ENCODE data around the gene PPP1R17.

PPP1R17 gene

GRCh38 chr7:31699050-31699449 lies 12.0 kb downstream of the PPP1R17 start:
- no peak overlapping the region for H3K27ac ChIP-seq
- no peak for TF ChIP-seq CTCF (conservative IDR thresholded peaks at IDR 0.05)

DNA sequence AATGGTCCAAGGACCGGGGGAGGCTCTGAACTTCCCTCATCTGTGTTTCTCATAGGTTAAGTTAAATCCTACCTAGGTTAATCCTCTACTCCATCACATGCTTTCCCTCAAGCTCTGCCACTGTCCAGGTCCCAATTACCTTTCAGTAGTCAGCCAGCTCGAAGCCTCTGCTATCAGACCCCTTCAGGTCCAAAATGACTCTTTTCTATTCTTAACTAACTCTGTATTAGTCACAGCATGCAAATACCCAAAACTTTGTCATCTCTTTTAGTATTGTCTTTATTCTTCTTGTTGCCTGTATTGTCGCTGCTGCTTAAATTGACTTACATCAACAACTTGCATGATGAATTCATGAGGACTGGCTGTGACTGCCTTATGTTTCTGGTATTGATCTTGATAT lies 15.3 kb downstream of the PPP1R17 start:
- no peak overlapping the region for H3K27ac ChIP-seq

GRCh38 chr7:31705377-31705776 lies 18.4 kb downstream of the PPP1R17 start:
- TF ChIP-seq CTCF (conservative IDR thresholded peaks at IDR 0.05) = no peak
- H3K27ac ChIP-seq = no peak overlapping the region

More for the DNA sequence above, 15.3 kb downstream of the PPP1R17 start:
- no peak for TF ChIP-seq CTCF (conservative IDR thresholded peaks at IDR 0.05)

GRCh38 chr7:31707089-31707488 lies 20.1 kb downstream of the PPP1R17 start:
- no peak overlapping the region for H3K27ac ChIP-seq
- no peak for TF ChIP-seq CTCF (conservative IDR thresholded peaks at IDR 0.05)

DNA sequence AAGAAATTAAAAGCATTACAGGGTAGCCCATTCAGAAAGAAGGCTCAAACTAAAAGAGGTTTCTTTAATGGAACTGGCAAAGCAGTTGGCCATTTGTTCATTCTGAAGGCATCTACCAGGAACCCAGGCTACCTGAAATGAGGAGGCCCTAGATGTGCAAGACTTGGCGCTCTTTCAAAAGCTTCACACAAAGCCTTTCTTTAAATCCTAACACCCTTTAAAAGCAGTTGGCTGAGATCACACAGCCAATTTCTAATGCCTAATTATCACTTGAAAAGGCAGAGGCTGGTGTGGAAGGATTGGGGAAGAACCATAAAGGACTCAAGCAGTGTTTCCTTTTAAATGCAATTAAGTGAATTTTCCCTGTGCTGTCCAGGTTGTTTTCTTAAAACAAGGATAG lies 23.2 kb downstream of the PPP1R17 start:
- H3K27ac ChIP-seq = no peak overlapping the region
- no peak for TF ChIP-seq CTCF (conservative IDR thresholded peaks at IDR 0.05)

GRCh38 chr7:31716355-31716754 lies 29.3 kb downstream of the PPP1R17 start:
- no peak for TF ChIP-seq CTCF (conservative IDR thresholded peaks at IDR 0.05)
- H3K27ac ChIP-seq = no peak overlapping the region

- H3K27ac ChIP-seq = no peak overlapping the region
- no peak for TF ChIP-seq CTCF (conservative IDR thresholded peaks at IDR 0.05)
Observed at GRCh38 chr7:31720366-31720765, 33.4 kb downstream of the PPP1R17 start.

DNA sequence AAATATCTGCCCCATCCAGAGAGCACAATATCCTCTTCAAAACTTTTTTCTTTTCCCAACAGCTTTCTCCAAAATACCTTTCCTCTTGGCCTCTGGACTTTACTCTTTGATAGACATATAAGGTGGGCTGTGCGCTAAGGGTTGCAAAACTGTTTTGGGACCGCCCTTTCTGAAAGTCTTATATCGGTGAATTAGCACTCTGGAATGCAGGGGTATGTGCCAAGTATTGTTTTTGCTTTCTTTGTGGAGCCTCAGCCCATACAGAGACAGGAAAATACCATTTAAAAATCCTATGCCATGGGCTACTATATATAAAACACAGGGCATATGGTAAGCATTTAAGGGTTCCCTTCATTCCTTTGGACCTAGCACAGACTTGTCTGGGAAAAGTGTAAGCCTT lies 37.7 kb downstream of the PPP1R17 start:
- TF ChIP-seq CTCF (conservative IDR thresholded peaks at IDR 0.05) = no peak
- H3K27ac ChIP-seq = no peak overlapping the region

Data from VCaP (cell line).